HT1080 (cell line): Measurements from ENCODE around the gene PPM1A. TPM values are rescaled to one million over a fixed set of nuclear protein-coding genes. Genes with fewer than 3 reads are reported as not detected.

Experiments used
- total RNA-seq: library from RNA; depleted of rRNA; stranded (reverse); fragments of >200 nt; shearing (Covaris generic); gene quantifications from 2 replicates; pipeline ENCODE4 v1.2.3, GENCODE V29; 2014; rRNA removed

The PPM1A gene
- total RNA-seq, 1 experiment from 2014 or later = 14.2 TPM

Other genes with a start within 250 kb of the PPM1A start
- 62.1 and 67.3 TPM in 2 replicates for gene PCNX4, start 157.3 kb upstream of the PPM1A start, total RNA-seq
- gene DHRS7, start 83.8 kb upstream of the PPM1A start, total RNA-seq = 52.9 and 64.8 TPM in 2 replicates
- gene C14orf39, start 236.8 kb downstream of the PPM1A start, total RNA-seq = not detected in 2 replicates